ENCODE measurements around the gene SYS1.
A peak's percentile ranks its signal among the peaks of the same experiment; 100 is the strongest.

Gene SYS1

GRCh38 chr20:45400346-45401031, 37.5 kb downstream of the SYS1 start:
- peaks cover 6% of the 10 kb centered on the region for H3K4me1 Mint-ChIP-seq (ENCODE audit: low read depth)
- H3K9me3 Mint-ChIP-seq: peaks cover 30% of the 10 kb centered on the region
- peaks cover 6% of the 10 kb centered on the region for H3K36me3 Mint-ChIP-seq (ENCODE audit: low read depth)
- peaks cover 12% of the 10 kb centered on the region for H3K27me3 Mint-ChIP-seq (ENCODE audit: low read depth)
- H3K4me3 Mint-ChIP-seq: no peak overlapping the region
- no peak overlapping the region for H3K27ac Mint-ChIP-seq
- DNase-seq (ENCODE audit: low spot score): no peak

- no peak for DNase-seq (ENCODE audit: low spot score)
- Mint-ChIP-seq H3K27me3 (ENCODE audit: low read depth) (peaks cover 21% of the 10 kb centered on the region), H3K27ac (no peak overlapping the region), H3K36me3 (ENCODE audit: low read depth) (peaks cover 6% of the 10 kb centered on the region), H3K4me3 (no peak overlapping the region), H3K4me1 (ENCODE audit: low read depth) (peaks cover 13% of the 10 kb centered on the region), H3K9me3 (peaks cover 30% of the 10 kb centered on the region)
Measured at GRCh38 chr20:45402946-45403345, 40.0 kb downstream of the SYS1 start.

- Mint-ChIP-seq H3K36me3 (ENCODE audit: low read depth) (peaks cover 6% of the 10 kb centered on the region), H3K27me3 (ENCODE audit: low read depth) (peaks cover 21% of the 10 kb centered on the region), H3K4me3 (peak overlapping the region; percentile 79), H3K4me1 (ENCODE audit: low read depth) (peaks cover 15% of the 10 kb centered on the region), H3K9me3 (peaks cover 27% of the 10 kb centered on the region), H3K27ac (no peak overlapping the region)
- DNase-seq (ENCODE audit: low spot score): no peak
Measured at GRCh38 chr20:45404438-45404837, 41.5 kb downstream of the SYS1 start.

- Mint-ChIP-seq H3K36me3 (ENCODE audit: low read depth) (peaks cover 4% of the 10 kb centered on the region), H3K27me3 (ENCODE audit: low read depth) (peaks cover 21% of the 10 kb centered on the region), H3K4me1 (ENCODE audit: low read depth) (peaks cover 16% of the 10 kb centered on the region), H3K9me3 (peaks cover 15% of the 10 kb centered on the region), H3K4me3 (peak overlapping the region; percentile 74), H3K27ac (no peak overlapping the region)
- peak; percentile 52 for DNase-seq (ENCODE audit: low spot score)
Measured at GRCh38 chr20:45405571-45406259, 42.8 kb downstream of the SYS1 start.

GRCh38 chr20:45406260-45407066, 43.5 kb downstream of the SYS1 start:
- Mint-ChIP-seq H3K4me3 (peak overlapping the region; percentile 81), H3K4me1 (ENCODE audit: low read depth) (peaks cover 18% of the 10 kb centered on the region), H3K27ac (no peak overlapping the region), H3K36me3 (ENCODE audit: low read depth) (peaks cover 2% of the 10 kb centered on the region), H3K9me3 (peaks cover 11% of the 10 kb centered on the region), H3K27me3 (ENCODE audit: low read depth) (peaks cover 21% of the 10 kb centered on the region)
- peak; percentile 53 for DNase-seq (ENCODE audit: low spot score)

GRCh38 chr20:45407067-45407745, 44.2 kb downstream of the SYS1 start:
- H3K4me1 Mint-ChIP-seq (ENCODE audit: low read depth): peaks cover 18% of the 10 kb centered on the region
- DNase-seq (ENCODE audit: low spot score): no peak
- peaks cover 2% of the 10 kb centered on the region for H3K36me3 Mint-ChIP-seq (ENCODE audit: low read depth)
- H3K27ac Mint-ChIP-seq: no peak overlapping the region
- peak overlapping the region; percentile 81 for H3K4me3 Mint-ChIP-seq
- H3K27me3 Mint-ChIP-seq (ENCODE audit: low read depth): peaks cover 21% of the 10 kb centered on the region
- H3K9me3 Mint-ChIP-seq: peaks cover 4% of the 10 kb centered on the region

GRCh38 chr20:45407783-45408645, 45.1 kb downstream of the SYS1 start, which contains the start of gene DBNDD2:
DBNDD2 (plus strand) TSS chr20:45408289; CDS start chr20:45408468, 179 bp downstream.
- peaks cover 18% of the 10 kb centered on the region for H3K4me1 Mint-ChIP-seq (ENCODE audit: low read depth)
- H3K27ac Mint-ChIP-seq: no peak within 1 kb of the TSS
- peaks cover 2% of the 10 kb centered on the region for H3K36me3 Mint-ChIP-seq (ENCODE audit: low read depth)
- peaks cover 21% of the 10 kb centered on the region for H3K27me3 Mint-ChIP-seq (ENCODE audit: low read depth)
- H3K4me3 Mint-ChIP-seq: peak within 1 kb of the TSS; percentile 81
- no peaks in the 10 kb centered on the region for H3K9me3 Mint-ChIP-seq
- DNase-seq (ENCODE audit: low spot score): no peak

- DNase-seq (ENCODE audit: low spot score): no peak
- Mint-ChIP-seq H3K9me3 (no peaks in the 10 kb centered on the region), H3K4me1 (ENCODE audit: low read depth) (peaks cover 18% of the 10 kb centered on the region), H3K27me3 (ENCODE audit: low read depth) (peaks cover 19% of the 10 kb centered on the region), H3K36me3 (ENCODE audit: low read depth) (peaks cover 2% of the 10 kb centered on the region), H3K4me3 (no peak overlapping the region), H3K27ac (no peak overlapping the region)
Measured at GRCh38 chr20:45408646-45409213, 45.8 kb downstream of the SYS1 start.

- H3K36me3 Mint-ChIP-seq (ENCODE audit: low read depth): peaks cover 2% of the 10 kb centered on the region
- no peak overlapping the region for H3K4me3 Mint-ChIP-seq
- no peak overlapping the region for H3K27ac Mint-ChIP-seq
- peaks cover 17% of the 10 kb centered on the region for H3K27me3 Mint-ChIP-seq (ENCODE audit: low read depth)
- no peaks in the 10 kb centered on the region for H3K9me3 Mint-ChIP-seq
- DNase-seq (ENCODE audit: low spot score): no peak
- peaks cover 18% of the 10 kb centered on the region for H3K4me1 Mint-ChIP-seq (ENCODE audit: low read depth)
Measured at GRCh38 chr20:45409521-45410272, 46.7 kb downstream of the SYS1 start.

- H3K27me3 Mint-ChIP-seq (ENCODE audit: low read depth): peaks cover 11% of the 10 kb centered on the region
- H3K36me3 Mint-ChIP-seq (ENCODE audit: low read depth): peaks cover 2% of the 10 kb centered on the region
- DNase-seq (ENCODE audit: low spot score): no peak
- H3K9me3 Mint-ChIP-seq: no peaks in the 10 kb centered on the region
- no peak overlapping the region for H3K4me3 Mint-ChIP-seq
- H3K4me1 Mint-ChIP-seq (ENCODE audit: low read depth): peaks cover 22% of the 10 kb centered on the region
- H3K27ac Mint-ChIP-seq: no peak overlapping the region
Measured at GRCh38 chr20:45410887-45411286, 47.9 kb downstream of the SYS1 start.

- H3K27ac Mint-ChIP-seq: no peak overlapping the region
- no peak overlapping the region for H3K4me3 Mint-ChIP-seq
- H3K4me1 Mint-ChIP-seq (ENCODE audit: low read depth): peaks cover 27% of the 10 kb centered on the region
- H3K36me3 Mint-ChIP-seq (ENCODE audit: low read depth): peaks cover 2% of the 10 kb centered on the region
- DNase-seq (ENCODE audit: low spot score): no peak
- peaks cover 3% of the 10 kb centered on the region for H3K27me3 Mint-ChIP-seq (ENCODE audit: low read depth)
- H3K9me3 Mint-ChIP-seq: no peaks in the 10 kb centered on the region
Measured at GRCh38 chr20:45412653-45413052, 49.7 kb downstream of the SYS1 start.

- H3K27ac Mint-ChIP-seq: no peak overlapping the region
- H3K4me1 Mint-ChIP-seq (ENCODE audit: low read depth): peaks cover 31% of the 10 kb centered on the region
- peaks cover 3% of the 10 kb centered on the region for H3K27me3 Mint-ChIP-seq (ENCODE audit: low read depth)
- DNase-seq (ENCODE audit: low spot score): no peak
- H3K9me3 Mint-ChIP-seq: no peaks in the 10 kb centered on the region
- peaks cover 9% of the 10 kb centered on the region for H3K36me3 Mint-ChIP-seq (ENCODE audit: low read depth)
- H3K4me3 Mint-ChIP-seq: no peak overlapping the region
Measured at GRCh38 chr20:45413479-45413878, 50.5 kb downstream of the SYS1 start.

All from T-helper 2 cell treated with Interferon-gamma antibody and Interleukin-4, amounts not matched to agents 5 μg/mL and 100 μg/mL, for 36 hours (primary cell).